ENCODE data around the gene CLEC2A.

The CLEC2A gene

DNA sequence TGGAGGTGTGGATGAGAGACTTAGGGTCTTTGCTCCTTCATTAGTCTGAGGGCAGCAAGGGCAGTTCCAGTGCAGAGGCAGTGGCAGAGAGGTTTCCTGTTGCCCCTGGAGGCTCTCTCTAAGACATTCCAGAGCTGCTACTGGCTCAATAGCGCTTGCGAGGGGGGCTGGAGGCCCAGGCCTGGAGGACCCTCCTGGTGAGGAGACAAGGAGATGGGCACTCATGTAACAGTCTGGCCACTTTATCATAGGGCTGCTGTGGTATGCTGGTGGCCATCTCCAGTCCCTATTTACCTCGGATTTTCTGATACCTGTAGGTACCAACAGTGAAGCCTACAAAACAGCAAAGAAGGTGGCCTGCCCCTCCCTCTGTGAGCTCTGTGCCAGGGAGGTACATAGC lies 12.7 kb downstream of the CLEC2A start:
- no peak for DNase-seq (ENCODE audit: low spot score)
- TF ChIP-seq CTCF (IDR thresholded peaks at IDR 0.05; ENCODE audit: extremely low read depth, missing control alignments), result no peak

DNA sequence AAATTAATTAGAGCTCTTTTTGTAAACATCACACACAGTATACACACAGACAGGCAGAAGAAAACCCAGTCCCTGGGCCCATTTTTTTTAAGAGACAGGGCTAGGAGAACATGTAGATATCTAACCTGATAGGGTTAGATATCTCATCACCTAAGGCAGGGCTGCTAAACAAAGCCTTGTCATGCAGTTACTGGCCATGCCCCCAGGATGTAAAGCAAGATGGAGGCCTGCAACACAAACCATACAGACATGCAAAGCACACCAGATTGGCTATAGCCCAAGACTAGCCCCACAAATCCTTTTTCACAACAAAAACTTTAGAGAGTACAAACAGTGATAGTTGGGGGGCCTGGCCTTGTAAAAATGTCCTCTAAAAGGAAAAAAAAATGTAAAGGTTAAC lies 20.5 kb downstream of the CLEC2A start:
- TF ChIP-seq CTCF (IDR thresholded peaks at IDR 0.05; ENCODE audit: extremely low read depth, missing control alignments), result no peak
- no peak for DNase-seq (ENCODE audit: low spot score)

DNA sequence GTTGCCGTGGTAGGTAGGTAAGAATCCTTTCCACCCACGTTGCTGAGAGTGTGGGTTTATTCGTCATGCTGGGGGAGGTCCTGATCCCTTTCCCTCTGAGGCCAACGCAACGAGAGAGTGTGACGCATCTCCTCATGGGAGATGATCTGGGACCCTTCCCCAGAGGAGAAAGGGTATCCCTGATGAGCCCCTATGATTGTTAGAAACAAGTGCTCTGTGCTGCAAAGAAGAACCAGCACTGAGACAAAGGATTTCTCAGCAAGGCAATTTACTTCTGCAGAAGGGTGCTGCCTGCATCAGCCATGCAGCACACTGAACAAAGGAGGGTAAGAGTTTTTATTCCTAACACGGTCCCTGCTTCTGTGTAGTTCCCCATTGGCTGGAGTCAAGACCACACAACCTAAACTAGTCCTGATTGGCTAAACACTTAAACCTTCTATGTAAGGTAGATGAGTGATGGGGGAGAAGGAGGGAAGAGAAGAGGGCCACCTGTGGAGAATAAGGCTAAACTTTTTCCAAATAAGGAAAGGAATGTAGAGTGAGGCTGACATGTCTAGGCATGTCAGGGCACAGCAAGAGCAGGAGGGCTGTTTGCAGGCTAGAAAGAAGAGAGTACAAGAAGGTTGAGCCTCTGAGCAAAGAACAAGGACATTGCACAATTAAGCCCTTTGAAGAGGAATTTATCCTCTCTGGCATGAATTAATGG lies 21.3 kb downstream of the CLEC2A start:
- no peak for DNase-seq (ENCODE audit: low spot score)
- no peak for TF ChIP-seq CTCF (IDR thresholded peaks at IDR 0.05; ENCODE audit: extremely low read depth, missing control alignments)

DNA sequence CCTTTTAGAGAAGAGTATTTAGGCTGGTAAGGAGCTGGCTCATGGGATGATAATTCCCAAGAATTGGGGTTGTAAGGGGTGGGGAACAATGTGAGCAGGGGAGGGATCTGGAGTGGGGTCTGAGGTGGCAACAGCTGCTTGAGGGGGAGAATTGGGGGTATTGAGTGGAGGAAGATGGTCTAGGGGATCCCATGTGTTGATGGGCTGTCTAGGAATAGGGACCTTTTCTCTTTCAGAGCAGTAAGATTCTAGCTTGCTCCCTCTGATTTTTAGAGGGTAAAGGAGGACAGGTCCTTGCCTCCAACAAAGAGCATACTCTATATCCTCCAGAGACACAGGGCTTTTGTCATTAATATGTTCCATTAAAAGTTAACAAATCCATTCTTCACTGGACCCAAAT lies 22.4 kb downstream of the CLEC2A start:
- TF ChIP-seq CTCF (IDR thresholded peaks at IDR 0.05; ENCODE audit: extremely low read depth, missing control alignments), result no peak
- no peak for DNase-seq (ENCODE audit: low spot score)

DNA sequence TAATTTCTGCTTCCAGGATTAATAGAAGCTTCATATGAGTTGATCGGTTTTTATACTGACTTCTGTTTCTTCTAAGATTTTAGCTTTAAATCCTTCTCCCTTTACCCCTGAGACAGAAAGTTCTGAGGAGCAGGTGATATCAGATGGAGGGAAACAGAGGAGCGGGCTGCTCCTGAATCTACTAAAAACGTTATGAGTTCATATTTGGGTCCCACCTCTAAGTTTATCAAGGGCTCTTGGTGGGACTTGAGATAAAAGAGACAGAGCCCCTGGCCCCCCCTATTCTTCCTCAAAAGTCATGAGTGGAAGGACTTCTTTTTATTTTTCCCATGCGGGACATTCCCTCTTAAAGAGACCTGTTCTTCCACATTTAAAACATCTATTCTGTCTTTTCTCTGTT lies 23.8 kb downstream of the CLEC2A start:
- TF ChIP-seq CTCF (IDR thresholded peaks at IDR 0.05; ENCODE audit: extremely low read depth, missing control alignments), result no peak
- DNase-seq (ENCODE audit: low spot score), result no peak

DNA sequence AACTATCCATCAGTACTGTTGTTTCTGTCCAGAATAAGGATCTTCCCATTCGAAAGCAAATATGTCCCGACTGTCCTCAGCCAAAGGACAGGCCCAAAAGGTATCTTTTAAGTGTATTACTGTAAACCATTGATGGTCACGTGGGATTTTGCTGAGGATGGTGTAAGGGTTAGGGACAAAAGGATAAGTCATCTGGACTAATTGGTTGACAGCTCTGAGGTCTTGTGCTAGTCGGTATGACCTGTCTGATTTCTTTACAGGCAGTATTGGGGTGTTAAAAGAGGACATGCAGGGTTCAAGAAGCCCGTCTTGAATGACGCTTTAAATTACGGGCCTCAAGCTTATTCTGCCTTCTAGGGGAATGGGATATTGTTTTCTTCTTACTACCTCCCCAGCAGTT lies 24.4 kb downstream of the CLEC2A start:
- TF ChIP-seq CTCF (IDR thresholded peaks at IDR 0.05; ENCODE audit: extremely low read depth, missing control alignments), result no peak
- DNase-seq (ENCODE audit: low spot score), result no peak

- TF ChIP-seq CTCF (IDR thresholded peaks at IDR 0.05; ENCODE audit: extremely low read depth, missing control alignments), result no peak
- DNase-seq (ENCODE audit: low spot score), result no peak
These were observed 25.3 kb downstream of the CLEC2A start for GRCh38 chr12:9906873-9907272.
